Glutamatergic neuron (in vitro differentiated cells): ENCODE data around the gene DNMBP. TPM values are rescaled to one million over a fixed set of nuclear protein-coding genes. Genes with fewer than 3 reads are reported as not detected.
A peak's percentile ranks its signal among the peaks of the same experiment; 100 is the strongest.

Source experiments
- DNase-seq: peaks from one replicate; pipeline ENCODE4 v3.0.0; 2022
- H3K27ac Mint-ChIP-seq: one replicate; pipeline ENCODE4 v1.8.0; 2020; ENCODE audit warnings: mild to moderate bottlenecking, mixed read lengths, inconsistent platforms; ENCODE audit not compliant: unreplicated experiment
- H3K27me3 Mint-ChIP-seq: one replicate; pipeline ENCODE4 v1.8.0; 2020; ENCODE audit warnings: mild to moderate bottlenecking, moderate library complexity, mixed read lengths, inconsistent platforms; ENCODE audit not compliant: unreplicated experiment
- H3K36me3 Mint-ChIP-seq: one replicate; pipeline ENCODE4 v1.8.0; 2020; ENCODE audit warnings: mild to moderate bottlenecking, mixed read lengths, inconsistent platforms; ENCODE audit not compliant: unreplicated experiment
- H3K4me1 Mint-ChIP-seq: one replicate; pipeline ENCODE4 v1.8.0; 2020; ENCODE audit warnings: mild to moderate bottlenecking, low read depth, mixed read lengths, inconsistent platforms; ENCODE audit not compliant: unreplicated experiment
- H3K4me3 Mint-ChIP-seq: one replicate; pipeline ENCODE4 v1.8.0; 2020; ENCODE audit warnings: mild to moderate bottlenecking, mixed read lengths, inconsistent platforms; ENCODE audit not compliant: unreplicated experiment
- H3K9me3 Mint-ChIP-seq: one replicate; pipeline ENCODE4 v1.8.0; 2020; ENCODE audit warnings: mild to moderate bottlenecking, moderate library complexity, mixed read lengths, inconsistent platforms; ENCODE audit not compliant: unreplicated experiment
- total RNA-seq: library from RNA; stranded (reverse); fragmentation: NEBNext Ultra II Directional; extraction: Animal tissue kit (Norgen Biotek cat#: 25700); gene quantifications from one replicate; pipeline ENCODE4 v1.2.1, GENCODE V29; 2021; ENCODE audit not compliant: unreplicated experiment
- TF ChIP-seq, protein P1 (sequence below): fragments of 200-600 bp; sonication (generic); IDR thresholded peaks from one replicate; pipeline ENCODE4 v1.5.0; 2021; ENCODE audit not compliant: partially characterized antibody, unreplicated experiment

Gene DNMBP
- total RNA-seq, 1 donor from 2014 or later, result 9.5 TPM

- no peaks in the 10 kb centered on the region for H3K4me1 Mint-ChIP-seq
- TF ChIP-seq, protein P1, sequence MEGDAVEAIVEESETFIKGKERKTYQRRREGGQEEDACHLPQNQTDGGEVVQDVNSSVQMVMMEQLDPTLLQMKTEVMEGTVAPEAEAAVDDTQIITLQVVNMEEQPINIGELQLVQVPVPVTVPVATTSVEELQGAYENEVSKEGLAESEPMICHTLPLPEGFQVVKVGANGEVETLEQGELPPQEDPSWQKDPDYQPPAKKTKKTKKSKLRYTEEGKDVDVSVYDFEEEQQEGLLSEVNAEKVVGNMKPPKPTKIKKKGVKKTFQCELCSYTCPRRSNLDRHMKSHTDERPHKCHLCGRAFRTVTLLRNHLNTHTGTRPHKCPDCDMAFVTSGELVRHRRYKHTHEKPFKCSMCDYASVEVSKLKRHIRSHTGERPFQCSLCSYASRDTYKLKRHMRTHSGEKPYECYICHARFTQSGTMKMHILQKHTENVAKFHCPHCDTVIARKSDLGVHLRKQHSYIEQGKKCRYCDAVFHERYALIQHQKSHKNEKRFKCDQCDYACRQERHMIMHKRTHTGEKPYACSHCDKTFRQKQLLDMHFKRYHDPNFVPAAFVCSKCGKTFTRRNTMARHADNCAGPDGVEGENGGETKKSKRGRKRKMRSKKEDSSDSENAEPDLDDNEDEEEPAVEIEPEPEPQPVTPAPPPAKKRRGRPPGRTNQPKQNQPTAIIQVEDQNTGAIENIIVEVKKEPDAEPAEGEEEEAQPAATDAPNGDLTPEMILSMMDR, result no peak
These were observed 28.1 kb upstream of the DNMBP start for GRCh38 chr10:100037758-100038315.

DNA sequence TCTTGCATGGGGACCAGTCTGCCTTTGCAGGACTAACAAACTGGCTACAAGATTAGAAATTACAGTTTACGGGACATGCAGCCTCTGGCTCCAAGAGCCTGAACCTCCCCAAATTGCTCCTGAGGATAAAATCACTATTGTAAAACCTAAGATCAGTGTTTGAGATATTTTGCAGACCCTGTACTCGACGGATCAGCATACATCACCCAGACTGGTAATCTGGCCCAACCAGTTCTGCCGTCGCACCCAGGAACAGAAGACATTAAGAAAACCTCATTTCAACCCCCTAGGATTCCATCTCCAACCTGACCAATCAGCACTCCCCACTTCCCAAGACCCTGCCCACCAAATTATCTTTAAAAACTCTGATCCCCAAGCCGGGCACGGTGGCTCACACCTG, 27.1 kb upstream of the DNMBP start:
- peaks cover 5% of the 10 kb centered on the region for H3K27me3 Mint-ChIP-seq
- DNase-seq, result no peak
- no peak overlapping the region for H3K27ac Mint-ChIP-seq

More at GRCh38 chr10:100037758-100038315, 28.1 kb upstream of the DNMBP start:
- peaks cover 5% of the 10 kb centered on the region for H3K27me3 Mint-ChIP-seq
- H3K9me3 Mint-ChIP-seq, result no peaks in the 10 kb centered on the region
- H3K4me3 Mint-ChIP-seq, result no peak overlapping the region
- no peak overlapping the region for H3K27ac Mint-ChIP-seq
- no peaks in the 10 kb centered on the region for H3K36me3 Mint-ChIP-seq
- no peak for DNase-seq

GRCh38 chr10:100033766-100034418, 24.1 kb upstream of the DNMBP start:
- TF ChIP-seq, protein P1, result no peak
- no peak for DNase-seq
- no peak overlapping the region for H3K4me3 Mint-ChIP-seq
- no peaks in the 10 kb centered on the region for H3K36me3 Mint-ChIP-seq
- H3K9me3 Mint-ChIP-seq, result no peaks in the 10 kb centered on the region
- H3K27me3 Mint-ChIP-seq, result peaks cover 1% of the 10 kb centered on the region
- no peak overlapping the region for H3K27ac Mint-ChIP-seq
- no peaks in the 10 kb centered on the region for H3K4me1 Mint-ChIP-seq

More for the DNA sequence above, 27.1 kb upstream of the DNMBP start:
- Mint-ChIP-seq H3K4me3 (no peak overlapping the region), H3K9me3 (no peaks in the 10 kb centered on the region), H3K36me3 (no peaks in the 10 kb centered on the region), H3K4me1 (no peaks in the 10 kb centered on the region)
- TF ChIP-seq, protein P1, result no peak

DNA sequence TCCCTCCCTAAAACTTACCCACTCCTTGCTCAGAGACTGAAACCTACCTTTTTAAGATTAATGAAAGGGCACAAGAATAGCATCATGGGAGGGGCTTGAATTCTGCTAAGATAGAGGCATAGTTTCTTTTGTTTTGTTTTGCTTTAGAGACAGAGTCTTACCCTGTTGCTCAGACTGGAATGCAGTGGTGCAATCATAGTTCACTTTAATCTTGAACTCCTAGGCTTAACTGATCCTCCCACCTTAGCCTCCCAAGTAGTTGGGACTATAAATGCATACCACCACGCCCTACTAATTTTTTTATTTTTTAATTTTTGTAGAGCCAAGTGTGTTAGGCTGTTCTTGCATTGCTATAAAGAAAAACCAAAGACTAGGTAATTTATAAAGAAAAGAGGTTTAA, 17.7 kb upstream of the DNMBP start:
- Mint-ChIP-seq H3K27me3 (peaks cover 7% of the 10 kb centered on the region), H3K4me1 (peaks cover 14% of the 10 kb centered on the region), H3K9me3 (peaks cover 10% of the 10 kb centered on the region), H3K4me3 (no peak overlapping the region), H3K27ac (no peak overlapping the region), H3K36me3 (peaks cover 6% of the 10 kb centered on the region)
- DNase-seq, result no peak
- TF ChIP-seq, protein P1, result no peak

- Mint-ChIP-seq H3K4me3 (peak overlapping the region; percentile 70), H3K36me3 (peaks cover 6% of the 10 kb centered on the region), H3K9me3 (peaks cover 10% of the 10 kb centered on the region), H3K27me3 (peaks cover 7% of the 10 kb centered on the region), H3K27ac (peak overlapping the region; percentile 82), H3K4me1 (peaks cover 14% of the 10 kb centered on the region)
- peak; percentile 39 for DNase-seq
- TF ChIP-seq, protein P1, result no peak
These were observed 15.8 kb upstream of the DNMBP start for GRCh38 chr10:100025576-100025975.
